Gastroesophageal sphincter (tissue), 4 donors: ENCODE results near the gene REPS2. TPM values are rescaled to one million over a fixed set of nuclear protein-coding genes. Genes with fewer than 3 reads are reported as not detected.

Source experiments
- ATAC-seq: fragments of 150-250 bp; one replicate; pipeline ENCODE4 v1.9.1; 2016; ENCODE audit warnings: mild to moderate bottlenecking, moderate library complexity
- H3K27ac ChIP-seq, 4 donors: fragments of 200-600 bp; sonication (generic) in 3 of 4; 1 replicate in 3 of 4; 2 replicates in 1 of 4; pipeline ENCODE4 v1.5.1; 2016 to 2019
- H3K27me3 ChIP-seq: fragments of 200-600 bp; sonication (generic); one replicate; pipeline ENCODE4 v1.5.1; 2019
- H3K36me3 ChIP-seq, 2 donors: fragments of 200-600 bp; sonication (generic); one replicate each; pipeline ENCODE4 v1.5.1; 2019; ENCODE audit warnings: control low read depth in 1 of 2
- H3K4me1 ChIP-seq, 3 donors: fragments of 200-600 bp; sonication (generic); 1 replicate in 2 of 3; 2 replicates in 1 of 3; pipeline ENCODE4 v1.5.1; 2016 to 2019; ENCODE audit warnings: control low read depth in 2 of 3
- H3K4me3 ChIP-seq, 2 donors: fragments of 200-600 bp; sonication (generic); one replicate each; pipeline ENCODE4 v1.5.1; 2019; ENCODE audit warnings: mild to moderate bottlenecking in 1 of 2, moderate library complexity in 1 of 2
- H3K9me3 ChIP-seq, 3 donors: fragments of 200-600 bp; sonication (generic); one replicate each; pipeline ENCODE4 v1.5.1; 2017 to 2019; ENCODE audit warnings: control low read depth in 2 of 3
- EP300 ChIP-seq: sonication (generic); formaldehyde crosslinking; IDR thresholded peaks from one replicate; pipeline ENCODE4 v1.6.1; 2017; ENCODE audit warnings: antibody characterized with exemption, mild to moderate bottlenecking
- POLR2A ChIP-seq, 2 donors: fragments of 450-650 bp; IDR thresholded peaks; one replicate each; pipeline ENCODE4 v1.6.1; 2017; ENCODE audit warnings: antibody characterized with exemption in 2 of 2, mild to moderate bottlenecking in 2 of 2, moderate library complexity in 1 of 2
- POLR2AphosphoS5 ChIP-seq: sonication (generic); formaldehyde crosslinking; IDR thresholded peaks from one replicate; pipeline ENCODE4 v1.6.1; 2017; ENCODE audit warnings: antibody characterized with exemption
- WGBS, 2 donors: methylation state at CpG; one replicate each; pipeline ENCODE4 v1.1.5; 2018; ENCODE audit warnings: low coverage in 1 of 2; 5-methylcytosine and 5-hydroxymethylcytosine counted together
- total RNA-seq, 4 donors: library from RNA; depleted of rRNA; stranded (reverse); fragments of >200 nt; gene quantifications; one replicate each; pipeline ENCODE4 v1.1.0, GENCODE V29; 2016
- TF ChIP-seq, protein P1 (sequence below), 4 experiments: fragments of 200-600 bp in 2 of 4; fragments of 450-650 bp in 2 of 4; sonication (generic) in 1 of 4; IDR thresholded peaks; one replicate each; pipeline ENCODE4 v1.5.1; 2017 to 2019; ENCODE audit warnings: antibody characterized with exemption in 4 of 4, mild to moderate bottlenecking in 2 of 4, moderate library complexity in 2 of 4

The REPS2 gene
- total RNA-seq, 4 donors from 2014 or later: 19.8 to 39.8 (median 24.9) TPM

DNA sequence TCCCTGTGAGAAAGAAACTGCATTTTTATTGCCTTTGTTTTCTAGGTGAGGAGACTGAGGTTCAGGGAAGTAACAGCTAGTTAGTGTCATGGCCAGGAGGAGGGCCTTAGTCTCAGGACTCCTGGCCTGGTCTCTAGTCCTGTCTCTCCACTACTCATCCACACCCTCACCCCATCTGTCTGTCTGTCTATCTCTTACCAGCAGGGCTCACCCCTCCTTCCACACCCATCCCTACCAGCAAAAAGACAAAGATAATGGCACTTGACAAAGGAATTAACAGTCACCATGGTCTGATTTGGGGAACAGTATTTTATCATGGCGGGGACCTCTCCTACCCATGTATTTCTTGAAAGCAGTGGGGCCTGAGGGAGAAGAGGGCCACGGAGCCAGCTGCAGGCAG lies 125.8 kb downstream of the REPS2 start:
- Histone ChIP-seq H3K36me3 (no peaks in the 10 kb centered on the region), H3K27me3 (no peaks in the 10 kb centered on the region), H3K4me3 (no peak overlapping the region), H3K9me3 (no peaks in the 10 kb centered on the region), H3K4me1 (no peaks in the 10 kb centered on the region), H3K27ac (no peak overlapping the region)
- WGBS, 2 donors: no CpG with 5 or more reads among the region's 2 CpGs
- TF ChIP-seq, protein P1, sequence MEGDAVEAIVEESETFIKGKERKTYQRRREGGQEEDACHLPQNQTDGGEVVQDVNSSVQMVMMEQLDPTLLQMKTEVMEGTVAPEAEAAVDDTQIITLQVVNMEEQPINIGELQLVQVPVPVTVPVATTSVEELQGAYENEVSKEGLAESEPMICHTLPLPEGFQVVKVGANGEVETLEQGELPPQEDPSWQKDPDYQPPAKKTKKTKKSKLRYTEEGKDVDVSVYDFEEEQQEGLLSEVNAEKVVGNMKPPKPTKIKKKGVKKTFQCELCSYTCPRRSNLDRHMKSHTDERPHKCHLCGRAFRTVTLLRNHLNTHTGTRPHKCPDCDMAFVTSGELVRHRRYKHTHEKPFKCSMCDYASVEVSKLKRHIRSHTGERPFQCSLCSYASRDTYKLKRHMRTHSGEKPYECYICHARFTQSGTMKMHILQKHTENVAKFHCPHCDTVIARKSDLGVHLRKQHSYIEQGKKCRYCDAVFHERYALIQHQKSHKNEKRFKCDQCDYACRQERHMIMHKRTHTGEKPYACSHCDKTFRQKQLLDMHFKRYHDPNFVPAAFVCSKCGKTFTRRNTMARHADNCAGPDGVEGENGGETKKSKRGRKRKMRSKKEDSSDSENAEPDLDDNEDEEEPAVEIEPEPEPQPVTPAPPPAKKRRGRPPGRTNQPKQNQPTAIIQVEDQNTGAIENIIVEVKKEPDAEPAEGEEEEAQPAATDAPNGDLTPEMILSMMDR (IDR thresholded peaks at IDR 0.05): no peak
- TF ChIP-seq POLR2A (IDR thresholded peaks at IDR 0.05) (no peak), EP300 (no peak), POLR2AphosphoS5 (no peak)
- ATAC-seq: no peak

DNA sequence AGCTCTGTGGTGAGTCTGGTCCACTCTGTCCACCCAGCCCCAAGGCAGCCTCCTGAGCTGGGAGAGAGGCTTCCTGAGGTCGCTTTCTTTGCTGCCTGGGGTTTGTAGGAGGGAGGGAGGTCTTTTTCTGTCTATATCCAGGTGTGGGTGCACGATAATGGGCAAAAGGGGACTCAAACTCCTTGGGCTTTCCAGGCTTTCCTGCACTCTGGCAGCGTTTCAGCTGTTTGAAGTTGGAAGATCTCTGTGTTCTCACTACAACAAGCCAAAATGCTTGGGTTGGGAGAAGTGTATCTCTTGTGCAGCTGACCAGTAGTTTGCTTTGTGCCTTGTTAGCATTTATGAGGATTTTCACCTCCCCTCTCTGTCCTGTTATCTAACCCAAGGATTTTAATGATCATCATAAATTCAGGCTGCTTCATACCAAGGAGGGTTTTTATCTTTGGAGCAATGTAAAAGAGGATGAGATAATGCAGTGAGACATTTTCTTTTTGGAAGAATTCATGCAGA lies 126.3 kb downstream of the REPS2 start:
- 38% methylated on average over 1 of the region's 3 CpGs; no CpG with 5 or more reads in 1 of the 2 donors for WGBS, 2 donors
- ATAC-seq: no peak

DNA sequence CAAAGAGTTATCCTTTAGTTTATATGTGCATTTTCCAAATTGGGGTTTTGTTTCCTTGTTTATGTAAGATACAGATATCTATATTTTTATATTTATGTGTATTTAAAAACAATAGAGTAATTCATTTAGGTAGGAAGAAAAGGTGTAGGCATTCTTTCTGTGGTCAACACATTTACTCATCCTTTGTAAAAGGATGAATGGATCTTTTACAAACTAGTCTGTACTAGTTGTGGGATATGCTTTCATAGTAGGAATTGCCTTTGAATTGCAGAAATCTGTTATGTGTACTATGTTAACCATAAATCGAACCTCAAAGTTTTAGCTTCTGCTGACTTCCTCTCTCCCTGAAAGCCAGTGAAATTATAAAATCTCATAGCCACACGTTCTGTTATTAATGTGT lies 128.5 kb downstream of the REPS2 start:
- TF ChIP-seq POLR2AphosphoS5: no peak
- no peak for TF ChIP-seq EP300
- TF ChIP-seq POLR2A (IDR thresholded peaks at IDR 0.05): no peak
- TF ChIP-seq, protein P1 (IDR thresholded peaks at IDR 0.05): no peak
- no peak overlapping the region for H3K27ac ChIP-seq
- H3K4me3 ChIP-seq: no peak overlapping the region
- H3K4me1 ChIP-seq: peaks cover 0 to 14% (median 0%) of the 10 kb centered on the region in 3 donors
- no peaks in the 10 kb centered on the region for H3K36me3 ChIP-seq
- 38 to 70% methylated on average over 2 of the region's 2 CpGs for WGBS, 2 donors
- ATAC-seq: no peak
- no peaks in the 10 kb centered on the region for H3K27me3 ChIP-seq
- no peaks in the 10 kb centered on the region for H3K9me3 ChIP-seq

More for the DNA sequence above, 126.3 kb downstream of the REPS2 start:
- H3K9me3 ChIP-seq: no peaks in the 10 kb centered on the region
- H3K36me3 ChIP-seq: no peaks in the 10 kb centered on the region
- H3K4me1 ChIP-seq: peaks cover 0 to 3% (median 0%) of the 10 kb centered on the region in 3 donors
- no peak overlapping the region for H3K4me3 ChIP-seq
- no peaks in the 10 kb centered on the region for H3K27me3 ChIP-seq
- TF ChIP-seq, protein P1 (IDR thresholded peaks at IDR 0.05): no peak
- no peak for TF ChIP-seq POLR2A (IDR thresholded peaks at IDR 0.05)
- TF ChIP-seq EP300: no peak
- TF ChIP-seq POLR2AphosphoS5: no peak
- no peak overlapping the region for H3K27ac ChIP-seq

DNA sequence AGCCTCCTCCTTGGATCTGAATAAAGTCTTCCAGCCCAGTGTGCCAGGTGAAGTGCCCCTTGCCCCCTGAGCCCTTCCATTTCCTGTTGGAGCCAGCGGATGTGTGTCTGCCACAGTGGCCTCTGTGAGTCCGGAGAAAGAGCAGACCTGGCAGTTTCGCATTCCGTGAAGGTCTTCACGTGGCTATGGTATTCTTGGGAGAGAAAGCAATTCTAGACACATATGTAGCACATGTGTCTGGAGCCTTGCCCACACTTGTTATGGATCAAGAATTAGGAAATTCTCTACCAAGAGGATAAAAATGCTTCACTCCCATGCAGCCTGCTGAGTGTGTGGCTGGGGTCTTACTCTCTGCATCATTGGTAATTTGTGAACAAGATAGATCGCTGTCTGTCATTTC lies 130.9 kb downstream of the REPS2 start:
- no peak overlapping the region for H3K4me3 ChIP-seq

More for the DNA sequence above, 130.9 kb downstream of the REPS2 start:
- Histone ChIP-seq H3K36me3 (no peaks in the 10 kb centered on the region), H3K27ac (peak overlapping the region in 3 of 4 donors; percentile 48 to 72 (median 51)), H3K4me1 (peaks cover 0 to 24% (median 0%) of the 10 kb centered on the region in 3 donors), H3K27me3 (no peaks in the 10 kb centered on the region), H3K9me3 (no peaks in the 10 kb centered on the region)
- TF ChIP-seq POLR2A (IDR thresholded peaks at IDR 0.05) (no peak), POLR2AphosphoS5 (no peak), EP300 (no peak)
- TF ChIP-seq, protein P1 (IDR thresholded peaks at IDR 0.05): no peak
- ATAC-seq: no peak
- WGBS, 2 donors: 69% methylated on average over 2 of the region's 6 CpGs; no CpG with 5 or more reads in 1 of the 2 donors
